ENCODE data around the gene ANTXR2. TPM values are rescaled to one million over a fixed set of nuclear protein-coding genes. Genes with fewer than 3 reads are reported as not detected.

The ANTXR2 gene
- total and polyA plus RNA-seq, 12 donors: 9.9 to 68.4 (median 49.2) TPM

DNA sequence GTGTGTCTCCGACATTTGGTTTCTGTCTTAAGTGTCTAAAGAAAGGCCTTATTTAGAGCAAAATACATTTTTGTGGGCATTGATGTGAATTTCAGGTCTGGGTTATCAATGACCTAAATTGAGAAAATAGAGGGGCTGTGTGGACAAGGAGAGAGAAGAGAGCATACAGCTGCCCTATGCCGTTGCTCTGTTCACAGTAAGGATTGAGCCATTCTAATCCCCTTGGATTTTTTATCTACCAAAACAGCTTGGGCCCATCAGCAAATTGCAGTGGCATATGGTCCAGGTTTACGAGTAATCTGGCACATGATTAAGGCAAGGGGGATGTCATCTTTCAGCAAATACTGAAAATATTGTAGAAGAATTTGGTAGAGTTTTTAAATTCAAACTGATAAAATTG is 210.2 kb downstream of the ANTXR2 start:
- Histone ChIP-seq H3K4me3 (no peak overlapping the region), H3K36me3 (no peaks in the 10 kb centered on the region), H3K4me1 (peaks cover 0 to 7% (median 0%) of the 10 kb centered on the region in 9 donors), H3K9me3 (no peaks in the 10 kb centered on the region), H3K27ac (peak overlapping the region in 1 of 10 donors; percentile 15), H3K27me3 (no peaks in the 10 kb centered on the region)
- no peak for DNase-seq
- 49 to 59% methylated on average over 3 of the region's 3 CpGs for WGBS, 2 donors
- ATAC-seq: peak in 5 of 8 donors; percentile 28 to 82 (median 65)
- intact Hi-C loops (cut with DNase I): no loop called here
- TF ChIP-seq, protein P1, sequence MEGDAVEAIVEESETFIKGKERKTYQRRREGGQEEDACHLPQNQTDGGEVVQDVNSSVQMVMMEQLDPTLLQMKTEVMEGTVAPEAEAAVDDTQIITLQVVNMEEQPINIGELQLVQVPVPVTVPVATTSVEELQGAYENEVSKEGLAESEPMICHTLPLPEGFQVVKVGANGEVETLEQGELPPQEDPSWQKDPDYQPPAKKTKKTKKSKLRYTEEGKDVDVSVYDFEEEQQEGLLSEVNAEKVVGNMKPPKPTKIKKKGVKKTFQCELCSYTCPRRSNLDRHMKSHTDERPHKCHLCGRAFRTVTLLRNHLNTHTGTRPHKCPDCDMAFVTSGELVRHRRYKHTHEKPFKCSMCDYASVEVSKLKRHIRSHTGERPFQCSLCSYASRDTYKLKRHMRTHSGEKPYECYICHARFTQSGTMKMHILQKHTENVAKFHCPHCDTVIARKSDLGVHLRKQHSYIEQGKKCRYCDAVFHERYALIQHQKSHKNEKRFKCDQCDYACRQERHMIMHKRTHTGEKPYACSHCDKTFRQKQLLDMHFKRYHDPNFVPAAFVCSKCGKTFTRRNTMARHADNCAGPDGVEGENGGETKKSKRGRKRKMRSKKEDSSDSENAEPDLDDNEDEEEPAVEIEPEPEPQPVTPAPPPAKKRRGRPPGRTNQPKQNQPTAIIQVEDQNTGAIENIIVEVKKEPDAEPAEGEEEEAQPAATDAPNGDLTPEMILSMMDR (IDR thresholded peaks at IDR 0.05): no peak

- Histone ChIP-seq H3K9me3 (no peaks in the 10 kb centered on the region), H3K4me1 (peaks cover 0 to 5% (median 0%) of the 10 kb centered on the region in 9 donors), H3K36me3 (no peaks in the 10 kb centered on the region), H3K27ac (no peak overlapping the region), H3K27me3 (no peaks in the 10 kb centered on the region), H3K4me3 (no peak overlapping the region)
- no peak for ATAC-seq
- no peak for DNase-seq
- intact Hi-C loops (cut with DNase I): no loop called here
- TF ChIP-seq, protein P1 (IDR thresholded peaks at IDR 0.05): no peak
- 70 to 79% methylated on average over 1 of the region's 1 CpG for WGBS, 2 donors
Observed at GRCh38 chr4:79857811-79858210, 215.2 kb downstream of the ANTXR2 start.

- Histone ChIP-seq H3K27me3 (no peaks in the 10 kb centered on the region), H3K4me1 (peaks cover 0 to 5% (median 0%) of the 10 kb centered on the region in 9 donors), H3K9me3 (no peaks in the 10 kb centered on the region), H3K27ac (no peak overlapping the region), H3K36me3 (no peaks in the 10 kb centered on the region), H3K4me3 (no peak overlapping the region)
- no peak for DNase-seq
- intact Hi-C loops (cut with DNase I): no loop called here
- TF ChIP-seq, protein P1 (IDR thresholded peaks at IDR 0.05): no peak
- ATAC-seq: no peak
- 87 to 91% methylated on average over 3 of the region's 3 CpGs for WGBS, 2 donors
Observed at GRCh38 chr4:79856196-79856595, 216.8 kb downstream of the ANTXR2 start.

DNA sequence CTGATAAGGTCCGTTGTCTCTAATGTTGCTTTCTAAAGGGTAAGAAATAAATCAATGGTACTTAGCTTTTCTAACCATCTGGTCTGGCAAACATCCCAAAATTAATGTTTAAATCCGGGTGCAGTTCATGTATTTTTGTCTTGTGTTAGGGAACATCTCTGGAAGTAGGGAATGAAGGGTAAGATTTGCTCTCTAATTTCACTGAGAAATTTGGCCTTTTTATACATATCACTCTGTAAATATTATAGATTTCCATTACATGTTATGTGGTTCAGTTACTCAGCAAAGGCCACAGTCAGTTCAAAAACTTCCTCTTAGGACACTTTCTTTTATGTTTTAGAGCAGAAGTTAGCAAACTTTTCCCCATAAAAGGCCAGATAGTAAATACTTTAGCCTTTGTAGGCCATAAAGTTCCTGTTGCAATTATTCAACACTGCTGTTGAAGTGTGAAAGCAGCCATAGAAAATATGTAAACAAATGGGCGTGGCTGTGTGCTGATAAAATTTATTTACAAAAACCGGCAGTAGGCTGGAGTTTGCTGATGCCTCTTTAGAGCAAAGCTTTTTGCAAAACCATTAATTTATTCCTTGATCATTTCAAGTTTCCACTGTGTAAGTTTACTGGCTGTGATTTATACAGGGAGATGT is 218.1 kb downstream of the ANTXR2 start:
- no peak for ATAC-seq
- Histone ChIP-seq H3K36me3 (no peaks in the 10 kb centered on the region), H3K27ac (no peak overlapping the region), H3K27me3 (no peaks in the 10 kb centered on the region), H3K9me3 (no peaks in the 10 kb centered on the region), H3K4me1 (peaks cover 0 to 5% (median 0%) of the 10 kb centered on the region in 9 donors), H3K4me3 (no peak overlapping the region)
- 51 to 66% methylated on average over 4 of the region's 4 CpGs for WGBS, 2 donors
- TF ChIP-seq, protein P1 (IDR thresholded peaks at IDR 0.05): no peak
- DNase-seq: no peak
- intact Hi-C loops (cut with DNase I): no loop called here

Data from heart right ventricle (tissue), 16 donors.